HG03558 (cell line): Measurements from ENCODE around the gene ARHGAP26.

Experiments used
- ATAC-seq: cut with Tn5 transposase; IDR thresholded peaks from one replicate; pipeline ENCODE4 v1.9.1; 2021; ENCODE audit warnings: moderate number of reproducible peaks; ENCODE audit not compliant: unreplicated experiment; ENCODE audit errors: extremely low read depth

The ARHGAP26 gene

GRCh38 chr5:142826741-142827492 is 56.7 kb downstream of the ARHGAP26 start:
- no peak for ATAC-seq

GRCh38 chr5:142827934-142828576 is 57.9 kb downstream of the ARHGAP26 start:
- ATAC-seq: no peak

- no peak for ATAC-seq
Observed at GRCh38 chr5:142828797-142829535, 58.8 kb downstream of the ARHGAP26 start.

- no peak for ATAC-seq
Observed at GRCh38 chr5:142829801-142830220, 59.6 kb downstream of the ARHGAP26 start.

DNA sequence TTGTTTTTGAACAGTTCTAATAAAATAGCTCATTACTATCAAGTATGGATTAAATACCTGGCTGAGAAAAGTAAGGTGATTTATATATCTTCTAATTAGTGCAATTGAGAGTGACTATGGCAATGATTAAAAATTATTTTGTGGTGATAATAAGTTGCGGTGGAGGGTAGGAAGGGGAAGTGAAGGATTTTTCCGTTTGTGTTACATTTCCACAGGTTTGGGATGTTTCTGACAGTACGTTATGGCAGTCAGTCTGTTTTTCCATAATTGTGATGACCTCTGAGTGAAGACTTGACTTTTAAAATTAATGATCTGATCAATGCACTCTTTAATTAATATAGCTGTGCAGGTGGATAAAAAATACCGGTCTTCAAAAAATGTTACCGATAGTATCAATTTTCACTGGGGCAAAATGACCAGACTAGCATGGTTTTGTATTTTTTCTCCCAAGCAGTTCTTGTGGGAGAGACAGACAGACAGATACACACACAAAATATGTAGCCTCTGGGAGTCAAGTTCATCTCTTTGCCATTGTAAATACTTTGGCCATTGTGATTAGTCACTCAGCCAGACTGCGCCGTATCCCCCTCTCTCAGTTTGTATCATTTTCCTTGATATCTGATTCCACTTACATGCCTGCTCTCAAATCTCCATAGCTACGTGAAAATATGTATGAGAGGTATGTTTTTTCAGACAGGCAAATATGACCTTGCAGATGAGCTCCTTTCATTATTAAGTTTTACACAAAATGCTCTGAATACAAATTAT is 60.2 kb downstream of the ARHGAP26 start:
- no peak for ATAC-seq

DNA sequence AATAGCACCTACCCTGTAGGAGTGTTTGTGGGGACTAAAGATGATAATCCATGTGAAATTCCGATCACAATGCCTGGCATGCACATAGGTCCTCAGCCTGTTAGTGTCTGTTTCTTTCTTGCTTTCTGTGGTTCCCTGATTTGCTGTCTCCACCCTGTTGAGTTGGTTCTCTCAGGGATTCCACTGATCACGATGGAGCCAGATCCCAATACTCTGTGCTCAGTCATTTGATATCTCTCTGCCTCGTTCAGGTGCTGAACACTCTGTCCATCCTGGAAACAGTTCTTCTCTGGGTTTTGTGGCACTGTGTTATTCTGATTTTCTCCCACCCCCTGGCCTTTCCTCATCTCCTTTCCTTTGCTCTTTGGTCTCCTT is 60.8 kb downstream of the ARHGAP26 start:
- ATAC-seq: no peak

GRCh38 chr5:142832263-142832662 is 62.1 kb downstream of the ARHGAP26 start:
- ATAC-seq: no peak

- no peak for ATAC-seq
Observed at GRCh38 chr5:142833517-142834449, 63.6 kb downstream of the ARHGAP26 start.

GRCh38 chr5:142834504-142834903 is 64.3 kb downstream of the ARHGAP26 start:
- no peak for ATAC-seq

DNA sequence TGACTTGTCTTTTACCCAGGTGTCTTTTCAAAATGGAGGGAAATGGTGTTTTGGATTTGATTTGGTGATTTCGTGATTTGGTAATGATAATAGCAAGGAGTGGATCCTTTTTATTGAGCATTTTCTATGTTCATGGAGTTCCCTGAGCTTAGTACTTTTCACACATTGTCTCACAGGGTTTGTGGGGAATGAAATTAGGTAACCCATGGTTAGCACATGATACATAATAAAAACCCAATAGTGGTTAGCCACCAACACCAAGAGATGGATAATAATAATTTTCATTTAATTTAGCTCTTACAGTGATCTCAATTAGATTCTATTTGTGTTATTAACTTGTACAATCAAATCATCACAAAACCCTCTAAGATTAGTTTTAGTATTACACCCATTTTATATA is 65.4 kb downstream of the ARHGAP26 start:
- no peak for ATAC-seq

DNA sequence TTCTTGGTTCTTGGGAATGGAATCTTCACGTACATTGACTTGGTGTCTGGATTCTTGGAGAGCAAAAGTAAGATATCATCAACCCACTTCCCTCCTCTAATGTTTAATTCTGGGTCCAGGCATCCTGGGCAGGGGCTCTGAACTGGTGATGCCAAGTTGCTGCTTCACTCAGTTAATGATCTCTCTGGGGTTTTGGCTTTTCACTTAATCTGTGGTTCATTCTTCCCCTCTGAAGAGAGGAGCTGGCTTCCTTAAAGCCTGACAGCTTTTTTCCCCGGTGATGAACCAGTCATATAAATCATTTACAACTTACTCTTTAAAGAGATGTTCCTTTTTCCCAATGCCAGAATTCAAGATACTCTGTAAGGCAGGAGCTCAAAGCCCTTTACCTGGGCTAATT is 65.9 kb downstream of the ARHGAP26 start:
- no peak for ATAC-seq

DNA sequence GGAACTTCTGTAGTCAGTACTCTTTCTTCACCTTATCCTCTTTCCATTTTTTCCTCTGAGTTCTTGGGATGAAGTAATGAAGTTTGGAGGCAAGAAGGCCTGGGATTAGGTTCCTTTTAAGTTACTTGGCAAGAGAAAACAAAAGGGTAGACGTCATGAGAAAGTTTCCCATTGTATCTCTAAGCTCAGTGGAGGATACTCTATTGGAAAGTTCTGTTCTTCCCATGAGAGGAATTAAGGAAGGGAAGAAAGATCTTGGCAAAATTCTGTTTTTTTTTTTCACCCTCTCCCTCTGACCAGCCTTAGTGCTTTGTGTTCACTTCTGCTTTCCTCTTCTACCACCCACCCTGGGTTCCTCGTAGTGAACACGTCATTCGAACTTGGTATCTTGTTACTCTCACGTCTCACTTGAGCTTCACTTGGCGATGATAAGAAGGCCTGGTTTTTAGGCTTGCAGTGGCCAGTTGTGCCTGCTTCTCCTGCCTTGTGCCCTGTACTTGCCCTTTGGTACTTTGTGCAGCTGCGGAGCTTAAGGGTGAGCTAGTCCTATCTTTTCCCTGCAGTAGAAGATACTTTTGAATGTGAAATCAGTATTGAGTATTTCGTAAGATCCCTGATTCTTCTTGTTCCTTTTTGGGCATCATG is 67.0 kb downstream of the ARHGAP26 start:
- no peak for ATAC-seq

DNA sequence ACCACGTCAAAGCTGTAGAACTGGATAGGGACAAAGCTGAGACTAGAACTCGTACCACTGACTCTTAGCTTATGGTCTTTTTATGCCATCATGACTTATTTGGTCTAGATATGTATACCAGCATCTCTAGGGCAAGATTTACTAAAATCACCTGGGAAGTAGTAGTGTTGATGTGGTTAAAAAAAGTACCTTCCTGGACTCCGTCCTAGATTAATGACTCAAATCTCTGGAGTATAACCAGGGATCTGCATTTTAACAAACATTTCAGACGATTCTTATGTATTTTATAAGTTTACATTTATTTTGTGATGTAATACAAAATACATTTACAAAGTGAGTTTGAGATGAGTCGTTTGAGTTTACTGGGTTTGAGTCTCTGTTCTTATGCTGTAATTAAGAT is 68.7 kb downstream of the ARHGAP26 start:
- ATAC-seq: no peak

DNA sequence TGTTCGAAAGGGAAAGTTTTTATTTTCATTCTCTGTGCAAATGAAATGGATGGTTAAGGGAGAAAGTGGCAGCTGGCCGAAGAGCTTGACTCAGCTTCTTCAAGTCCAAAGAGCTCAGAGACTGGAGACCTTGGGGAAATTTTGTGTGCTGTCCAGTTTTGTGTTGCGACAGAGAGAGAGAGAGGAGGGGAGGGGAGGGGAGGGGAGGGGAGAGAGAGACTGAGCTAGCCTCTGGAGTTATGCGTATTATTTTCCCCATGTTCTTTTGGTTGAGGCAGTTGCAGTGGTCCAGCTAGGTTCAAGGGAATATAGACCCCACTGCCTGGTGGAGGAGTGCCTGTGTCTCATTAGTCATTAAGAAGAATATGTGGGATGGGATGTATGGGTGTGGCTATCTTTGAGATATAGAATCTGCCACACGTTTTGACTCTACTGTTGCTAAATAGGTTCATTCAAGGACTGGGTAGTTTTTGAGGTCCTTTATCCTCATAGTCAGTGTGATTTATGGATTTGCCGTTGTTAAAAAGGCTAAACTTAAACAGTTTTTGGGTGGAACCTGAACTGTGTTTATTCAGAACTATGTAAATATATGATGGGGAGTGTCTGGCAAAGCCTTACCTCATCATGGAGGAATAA is 69.7 kb downstream of the ARHGAP26 start:
- no peak for ATAC-seq

DNA sequence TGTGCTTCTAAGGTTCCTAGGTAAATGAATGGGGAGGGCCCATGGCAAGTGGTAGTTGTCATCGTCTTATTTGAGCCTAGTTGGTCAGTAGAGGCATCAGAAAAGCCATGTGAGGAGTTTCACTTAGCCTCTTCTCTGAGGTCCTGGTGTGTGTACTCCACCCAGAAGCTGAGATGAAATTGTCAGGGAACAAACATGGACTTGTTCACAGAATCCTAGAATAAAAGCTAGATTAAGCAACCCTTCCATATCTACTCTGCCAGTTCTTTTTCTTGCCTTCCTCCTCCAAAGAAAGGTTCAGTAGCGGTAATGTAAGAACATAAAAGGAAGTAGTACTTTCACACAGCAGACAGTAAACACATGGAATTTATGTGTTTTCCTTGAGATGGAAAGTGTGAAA is 70.4 kb downstream of the ARHGAP26 start:
- ATAC-seq: no peak

- no peak for ATAC-seq
Observed at GRCh38 chr5:142841511-142842265, 71.5 kb downstream of the ARHGAP26 start.

- no peak for ATAC-seq
Observed at GRCh38 chr5:142842994-142843905, 73.1 kb downstream of the ARHGAP26 start.
